SK-N-SH (cell line): ENCODE measurements around the gene BCAR3. TPM values are rescaled to one million over a fixed set of nuclear protein-coding genes. Genes with fewer than 3 reads are reported as not detected.

Experiments used
- CTCF ChIA-PET: fragments of 300-600, 350-600 bp; formaldehyde crosslinking; extraction: SDS; loops from one replicate; lab custom pipeline; 2021; lab: Yijun Ruan, JAX
- POLR2A ChIA-PET: fragments of 350-600 bp; sonication (Branson Sonifier 250); formaldehyde crosslinking; extraction: SDS; loops from one replicate; lab custom pipeline; 2020; ENCODE audit warnings: antibody characterized with exemption, inconsistent platforms; lab: Yijun Ruan, JAX
- DNase-seq: peaks from one replicate; pipeline ENCODE4 v3.0.0; 2012
- H2AFZ ChIP-seq: fragments of 200-600 bp; sonication (generic); 2 replicates; pipeline ENCODE4 v1.8.1; 2016; ENCODE audit warnings: antibody characterized with exemption, mild to moderate bottlenecking, low read depth
- H3F3A ChIP-seq: fragments of 200-600 bp; sonication (generic); replicated peaks from 2 replicates; pipeline ENCODE3; 2016; ENCODE audit warnings: antibody characterized with exemption, mild to moderate bottlenecking; ENCODE audit not compliant: insufficient read depth
- H3K27ac ChIP-seq, 2 experiments: fragments of 200-500 bp in 1 of 2; fragments of 200-600 bp in 1 of 2; sonication (Bioruptor generic) in 1 of 2; sonication (generic), shearing (Covaris generic) in 1 of 2; 2 replicates each; pipeline versions ENCODE4 v1.5.1 to v1.6.1; 2014 to 2016; ENCODE audit warnings: low read depth in 2 of 2, inconsistent platforms in 1 of 2, low read length in 1 of 2, mild to moderate bottlenecking in 1 of 2, mixed read lengths in 1 of 2
- H3K27me3 ChIP-seq: fragments of 200-600 bp; sonication (generic), shearing (Covaris generic); 2 replicates; pipeline ENCODE4 v1.6.1; 2016; ENCODE audit warnings: mixed run types; ENCODE audit not compliant: insufficient read depth
- H3K36me3 ChIP-seq, 2 experiments: fragments of 200-500 bp in 1 of 2; fragments of 200-600 bp in 1 of 2; sonication (Bioruptor generic) in 1 of 2; sonication (generic) in 1 of 2; replicated peaks in 1 of 2; 2 replicates each; pipeline versions ENCODE3 to v1.5.1; 2014 to 2016; ENCODE audit warnings: low read length in 1 of 2, mild to moderate bottlenecking in 1 of 2; ENCODE audit not compliant: insufficient read depth in 2 of 2, control insufficient read depth in 1 of 2
- H3K4me1 ChIP-seq, 2 experiments: fragments of 200-500 bp in 1 of 2; fragments of 200-600 bp in 1 of 2; sonication (Bioruptor generic) in 1 of 2; sonication (generic), shearing (Covaris generic) in 1 of 2; 2 replicates each; pipeline versions ENCODE4 v1.5.1 to v1.6.1; 2014 to 2016; ENCODE audit warnings: low read depth in 1 of 2, low read length in 1 of 2, mixed run types in 1 of 2; ENCODE audit not compliant: insufficient read depth in 2 of 2, control insufficient read depth in 1 of 2
- H3K4me2 ChIP-seq: fragments of 200-600 bp; sonication (generic), shearing (Covaris generic); 2 replicates; pipeline ENCODE4 v1.6.1; 2017; ENCODE audit warnings: mixed run types
- H3K4me3 ChIP-seq, 2 experiments: fragments of 200-500 bp in 1 of 2; fragments of 200-600 bp in 1 of 2; sonication (Bioruptor generic) in 1 of 2; sonication (generic), shearing (Covaris generic) in 1 of 2; 2 replicates each; pipeline versions ENCODE4 v1.5.1 to v1.8.1; 2014 to 2016; ENCODE audit warnings: low read depth in 2 of 2, inconsistent platforms in 1 of 2, low read length in 1 of 2, mild to moderate bottlenecking in 1 of 2, mixed read lengths in 1 of 2, moderate library complexity in 1 of 2
- H3K79me2 ChIP-seq: fragments of 200-600 bp; sonication (generic); 2 replicates; pipeline ENCODE4 v1.8.1; 2017; ENCODE audit warnings: mild to moderate bottlenecking; ENCODE audit not compliant: insufficient read depth
- H3K9ac ChIP-seq: fragments of 200-600 bp; sonication (generic); 2 replicates; pipeline ENCODE4 v1.6.1; 2017; ENCODE audit warnings: mixed run types
- H3K9me2 ChIP-seq: fragments of 200-600 bp; sonication (generic); 2 replicates; pipeline ENCODE4 v1.6.1; 2017; ENCODE audit warnings: mixed run types
- H3K9me3 ChIP-seq: fragments of 200-600 bp; sonication (generic); 2 replicates; pipeline ENCODE4 v1.6.1; 2017; ENCODE audit warnings: mixed run types, mild to moderate bottlenecking, moderate library complexity
- H4K20me1 ChIP-seq: fragments of 200-600 bp; sonication (generic); 2 replicates; pipeline ENCODE4 v1.6.1; 2017; ENCODE audit warnings: mild to moderate bottlenecking, mixed run types; ENCODE audit not compliant: insufficient read depth
- CHD2 ChIP-seq: fragments of 150-350 bp; IDR thresholded peaks from 2 replicates; pipeline ENCODE4 v1.6.1; 2018; ENCODE audit warnings: low read length; ENCODE audit not compliant: partially characterized antibody
- ELF1 ChIP-seq: IDR thresholded peaks from 2 replicates; pipeline ENCODE4 v1.4.0; 2012
- EP300 ChIP-seq, 2 experiments: IDR thresholded peaks; 2 replicates each; pipeline versions ENCODE4 v1.4.0 to v1.6.1; 2012; ENCODE audit warnings: borderline replicate concordance in 1 of 2, low read depth in 1 of 2, low read length in 1 of 2
- EZH2phosphoT487 ChIP-seq: fragments of 200-600 bp; sonication (generic); IDR thresholded peaks from 2 replicates; pipeline ENCODE4 v1.6.1; 2017; ENCODE audit warnings: low read depth, mixed run types, mild to moderate bottlenecking, antibody characterized with exemption, moderate library complexity, borderline replicate concordance
- NFIC ChIP-seq: IDR thresholded peaks from 2 replicates; pipeline ENCODE4 v1.4.0; 2012; ENCODE audit warnings: borderline replicate concordance
- NRF1 ChIP-seq: IDR thresholded peaks from 2 replicates; pipeline ENCODE4 v1.6.1; 2012; ENCODE audit warnings: low read depth, mild to moderate bottlenecking, low read length
- RAD21 ChIP-seq: IDR thresholded peaks from 2 replicates; pipeline ENCODE4 v1.6.1; 2012; ENCODE audit warnings: mild to moderate bottlenecking, low read length
- RXRA ChIP-seq: IDR thresholded peaks from 2 replicates; pipeline ENCODE4 v1.4.0; 2012; ENCODE audit warnings: low read depth, mild to moderate bottlenecking, borderline replicate concordance
- SIN3A ChIP-seq: IDR thresholded peaks from 2 replicates; pipeline ENCODE4 v1.6.1; 2012; ENCODE audit warnings: low read depth, mild to moderate bottlenecking, low read length, moderate library complexity, borderline replicate concordance
- SMC3 ChIP-seq: IDR thresholded peaks from 2 replicates; pipeline ENCODE4 v1.6.1; 2012; ENCODE audit warnings: low read depth, low read length, improper control_type of control experiment
- TCF12 ChIP-seq: IDR thresholded peaks from 2 replicates; pipeline ENCODE4 v1.4.0; 2012
- TEAD4 ChIP-seq: IDR thresholded peaks from 2 replicates; pipeline ENCODE4 v1.4.0; 2012; ENCODE audit warnings: mild to moderate bottlenecking, borderline replicate concordance; ENCODE audit not compliant: insufficient read depth
- YY1 ChIP-seq: IDR thresholded peaks from 2 replicates; pipeline ENCODE4 v1.4.0; 2012; ENCODE audit warnings: low read depth, mild to moderate bottlenecking
- WGBS: methylation state at CpG from one replicate; pipeline ENCODE4 v1.1.6; 2017; ENCODE audit warnings: low lambda C conversion rate; 5-methylcytosine and 5-hydroxymethylcytosine counted together
- polyA plus RNA-seq, 3 experiments: library from polyadenylated mRNA; depleted of rRNA; stranded (reverse); fragments of >200 nt; gene quantifications; 2 replicates each; pipeline ENCODE4 v1.2.3, GENCODE V29; 2012
- TF ChIP-seq, protein P1 (sequence below): IDR thresholded peaks from 2 replicates; pipeline ENCODE4 v1.4.0; 2012; ENCODE audit warnings: low read depth
- TF ChIP-seq, protein P2 (sequence below): IDR thresholded peaks from 2 replicates; pipeline ENCODE4; 2012
- TF ChIP-seq, protein P3 (sequence below): fragments of 200-600 bp; sonication (generic); IDR thresholded peaks from 2 replicates; pipeline ENCODE4 v1.6.1; 2017; ENCODE audit warnings: antibody characterized with exemption, mild to moderate bottlenecking, moderate library complexity
- TF ChIP-seq, protein P4 (sequence below): IDR thresholded peaks from 2 replicates; pipeline ENCODE4 v1.6.1; 2012; ENCODE audit warnings: mild to moderate bottlenecking, low read depth, low read length, moderate library complexity

Gene BCAR3
- polyA plus RNA-seq, 1 of the 3 experiments (the other 2 are of a cell fraction) = 58.4 TPM

DNA sequence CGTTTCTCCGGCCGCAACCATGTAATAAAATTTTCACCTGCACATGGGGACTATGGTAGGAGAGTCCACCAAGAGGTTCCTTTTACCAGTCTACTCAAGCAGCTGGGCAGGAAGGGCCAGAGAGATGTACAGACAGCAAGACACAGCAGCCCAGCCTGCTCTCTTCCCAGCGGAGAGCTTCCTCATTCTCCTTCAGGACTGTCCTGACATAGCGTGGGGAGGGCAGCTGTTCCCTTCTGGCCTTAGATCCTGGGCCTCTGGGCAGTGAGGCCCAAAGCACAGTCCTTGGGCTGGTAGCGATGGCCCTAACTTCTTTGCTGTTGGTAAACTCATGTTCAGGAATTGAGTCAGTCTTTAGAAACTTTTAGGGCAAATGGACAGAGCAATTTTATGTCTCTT lies 89.1 kb downstream of the BCAR3 start:
- no peak overlapping the region for H3K9ac ChIP-seq
- no peaks in the 10 kb centered on the region for H3K9me2 ChIP-seq
- CTCF ChIA-PET = interaction anchor here (0.8 to 2.2 kb wide), 5 partner anchors 16 to 288 kb away, joined by 3 to 7 read pairs (median 5); no protein-coding TSS in a partner anchor
- peaks cover 88% of the 10 kb centered on the region for H4K20me1 ChIP-seq
- peak overlapping the region; percentile 36 to 71; a peak in 3 of 4 replicates for H3K27ac ChIP-seq
- peaks cover 30 to 56% of the 10 kb centered on the region in 2 experiments for H3K4me1 ChIP-seq
- H3K9me3 ChIP-seq = no peaks in the 10 kb centered on the region
- peaks cover 22% of the 10 kb centered on the region for H3F3A ChIP-seq
- H3K4me3 ChIP-seq = no peak overlapping the region
- 96% methylated on average over 6 of the region's 6 CpGs for WGBS
- H3K27me3 ChIP-seq = no peaks in the 10 kb centered on the region
- H3K79me2 ChIP-seq = peaks cover 100% of the 10 kb centered on the region
- no peak overlapping the region for H3K4me2 ChIP-seq
- POLR2A ChIA-PET = interaction anchor here (2.5 kb wide), 1 partner anchor 16 kb away, joined by 8 read pairs; no protein-coding TSS in a partner anchor
- DNase-seq = no peak
- peaks cover 39 to 42% of the 10 kb centered on the region in 2 experiments for H3K36me3 ChIP-seq
- H2AFZ ChIP-seq = no peak overlapping the region
- TF ChIP-seq, protein P1, sequence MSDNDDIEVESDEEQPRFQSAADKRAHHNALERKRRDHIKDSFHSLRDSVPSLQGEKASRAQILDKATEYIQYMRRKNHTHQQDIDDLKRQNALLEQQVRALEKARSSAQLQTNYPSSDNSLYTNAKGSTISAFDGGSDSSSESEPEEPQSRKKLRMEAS = no peak
- TF ChIP-seq, protein P2, sequence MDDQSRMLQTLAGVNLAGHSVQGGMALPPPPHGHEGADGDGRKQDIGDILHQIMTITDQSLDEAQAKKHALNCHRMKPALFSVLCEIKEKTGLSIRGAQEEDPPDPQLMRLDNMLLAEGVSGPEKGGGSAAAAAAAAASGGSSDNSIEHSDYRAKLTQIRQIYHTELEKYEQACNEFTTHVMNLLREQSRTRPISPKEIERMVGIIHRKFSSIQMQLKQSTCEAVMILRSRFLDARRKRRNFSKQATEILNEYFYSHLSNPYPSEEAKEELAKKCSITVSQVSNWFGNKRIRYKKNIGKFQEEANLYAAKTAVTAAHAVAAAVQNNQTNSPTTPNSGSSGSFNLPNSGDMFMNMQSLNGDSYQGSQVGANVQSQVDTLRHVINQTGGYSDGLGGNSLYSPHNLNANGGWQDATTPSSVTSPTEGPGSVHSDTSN = no peak
- TF ChIP-seq CHD2 (no peak), EZH2phosphoT487 (no peak), SMC3 (no peak), EP300 (IDR thresholded peaks at IDR 0.05; ENCODE audit: borderline replicate concordance in 1 of 2, low read depth in 1 of 2, low read length in 1 of 2) (no peak)
- TF ChIP-seq, protein P3, sequence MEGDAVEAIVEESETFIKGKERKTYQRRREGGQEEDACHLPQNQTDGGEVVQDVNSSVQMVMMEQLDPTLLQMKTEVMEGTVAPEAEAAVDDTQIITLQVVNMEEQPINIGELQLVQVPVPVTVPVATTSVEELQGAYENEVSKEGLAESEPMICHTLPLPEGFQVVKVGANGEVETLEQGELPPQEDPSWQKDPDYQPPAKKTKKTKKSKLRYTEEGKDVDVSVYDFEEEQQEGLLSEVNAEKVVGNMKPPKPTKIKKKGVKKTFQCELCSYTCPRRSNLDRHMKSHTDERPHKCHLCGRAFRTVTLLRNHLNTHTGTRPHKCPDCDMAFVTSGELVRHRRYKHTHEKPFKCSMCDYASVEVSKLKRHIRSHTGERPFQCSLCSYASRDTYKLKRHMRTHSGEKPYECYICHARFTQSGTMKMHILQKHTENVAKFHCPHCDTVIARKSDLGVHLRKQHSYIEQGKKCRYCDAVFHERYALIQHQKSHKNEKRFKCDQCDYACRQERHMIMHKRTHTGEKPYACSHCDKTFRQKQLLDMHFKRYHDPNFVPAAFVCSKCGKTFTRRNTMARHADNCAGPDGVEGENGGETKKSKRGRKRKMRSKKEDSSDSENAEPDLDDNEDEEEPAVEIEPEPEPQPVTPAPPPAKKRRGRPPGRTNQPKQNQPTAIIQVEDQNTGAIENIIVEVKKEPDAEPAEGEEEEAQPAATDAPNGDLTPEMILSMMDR = no peak

DNA sequence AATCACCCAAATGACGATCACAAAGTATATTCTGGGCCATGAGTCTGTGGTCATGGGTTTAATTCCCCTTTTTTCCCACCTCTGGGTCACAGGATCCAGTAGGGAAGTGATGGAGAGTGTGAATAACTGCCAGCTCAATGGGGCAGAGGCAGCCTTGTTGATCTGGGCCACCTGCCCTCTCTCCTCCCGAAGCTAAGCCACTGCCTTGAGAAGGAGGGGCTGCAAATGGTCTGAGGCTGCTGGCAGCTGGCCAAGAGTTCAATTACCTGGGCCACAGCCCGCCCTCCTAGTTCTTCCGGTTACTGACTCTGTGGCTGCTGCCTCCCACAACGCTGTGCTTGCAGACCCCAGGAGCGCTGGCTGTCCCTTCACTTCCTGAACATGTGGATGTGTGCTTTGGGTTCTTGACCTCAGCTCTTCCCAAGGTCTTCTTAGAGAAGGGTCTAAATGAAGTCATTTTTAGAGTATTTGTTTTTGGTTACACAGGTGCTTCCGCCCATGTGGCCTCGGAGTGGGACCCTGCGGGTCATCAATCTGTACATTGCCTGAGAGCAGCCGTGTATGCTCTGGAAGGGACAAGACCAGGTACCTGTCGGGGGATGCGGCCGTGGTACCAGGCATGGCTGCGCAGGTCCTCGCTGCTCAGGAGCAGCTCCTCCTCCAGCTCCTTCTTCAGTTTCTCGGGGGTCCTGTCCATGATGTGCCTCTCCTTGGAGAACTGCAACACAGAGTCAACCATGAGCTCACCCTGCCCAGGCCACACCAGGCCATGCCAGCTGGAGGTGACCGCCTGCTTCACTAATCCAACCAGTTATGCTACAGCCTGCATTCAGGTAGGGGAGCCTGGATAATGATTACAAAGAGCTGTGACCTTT lies 89.7 kb downstream of the BCAR3 start:
- no peak overlapping the region for H2AFZ ChIP-seq
- ChIA-PET CTCF (interaction anchor here (0.8 to 2.2 kb wide), 4 partner anchors 16 to 252 kb away, joined by 3 to 7 read pairs (median 5); no protein-coding TSS in a partner anchor), POLR2A (interaction anchor here (2.5 kb wide), 1 partner anchor 16 kb away, joined by 8 read pairs; no protein-coding TSS in a partner anchor)
- H3K27ac ChIP-seq = peak overlapping the region; percentile 38 to 71; a peak in 3 of 4 replicates
- H3K4me3 ChIP-seq = no peak overlapping the region
- 62% methylated on average over 9 of the region's 17 CpGs for WGBS
- no peaks in the 10 kb centered on the region for H3K27me3 ChIP-seq
- H3K9ac ChIP-seq = no peak overlapping the region
- H3K4me2 ChIP-seq = 0 out of 2 replicates have a peak overlapping the region, but pooled peaks have one; percentile 12
- H3K79me2 ChIP-seq = peaks cover 99% of the 10 kb centered on the region
- H3K9me2 ChIP-seq = no peaks in the 10 kb centered on the region
- peaks cover 26% of the 10 kb centered on the region for H3F3A ChIP-seq
- peaks cover 82% of the 10 kb centered on the region for H4K20me1 ChIP-seq
- peaks cover 40 to 48% of the 10 kb centered on the region in 2 experiments for H3K36me3 ChIP-seq
- H3K9me3 ChIP-seq = no peaks in the 10 kb centered on the region
- peak; percentile 85 for DNase-seq
- peaks cover 30 to 50% of the 10 kb centered on the region in 2 experiments for H3K4me1 ChIP-seq
- 0 out of 2 replicates have a peak, but pooled peaks have one; percentile 18 for TF ChIP-seq RAD21
- TF ChIP-seq, protein P4, sequence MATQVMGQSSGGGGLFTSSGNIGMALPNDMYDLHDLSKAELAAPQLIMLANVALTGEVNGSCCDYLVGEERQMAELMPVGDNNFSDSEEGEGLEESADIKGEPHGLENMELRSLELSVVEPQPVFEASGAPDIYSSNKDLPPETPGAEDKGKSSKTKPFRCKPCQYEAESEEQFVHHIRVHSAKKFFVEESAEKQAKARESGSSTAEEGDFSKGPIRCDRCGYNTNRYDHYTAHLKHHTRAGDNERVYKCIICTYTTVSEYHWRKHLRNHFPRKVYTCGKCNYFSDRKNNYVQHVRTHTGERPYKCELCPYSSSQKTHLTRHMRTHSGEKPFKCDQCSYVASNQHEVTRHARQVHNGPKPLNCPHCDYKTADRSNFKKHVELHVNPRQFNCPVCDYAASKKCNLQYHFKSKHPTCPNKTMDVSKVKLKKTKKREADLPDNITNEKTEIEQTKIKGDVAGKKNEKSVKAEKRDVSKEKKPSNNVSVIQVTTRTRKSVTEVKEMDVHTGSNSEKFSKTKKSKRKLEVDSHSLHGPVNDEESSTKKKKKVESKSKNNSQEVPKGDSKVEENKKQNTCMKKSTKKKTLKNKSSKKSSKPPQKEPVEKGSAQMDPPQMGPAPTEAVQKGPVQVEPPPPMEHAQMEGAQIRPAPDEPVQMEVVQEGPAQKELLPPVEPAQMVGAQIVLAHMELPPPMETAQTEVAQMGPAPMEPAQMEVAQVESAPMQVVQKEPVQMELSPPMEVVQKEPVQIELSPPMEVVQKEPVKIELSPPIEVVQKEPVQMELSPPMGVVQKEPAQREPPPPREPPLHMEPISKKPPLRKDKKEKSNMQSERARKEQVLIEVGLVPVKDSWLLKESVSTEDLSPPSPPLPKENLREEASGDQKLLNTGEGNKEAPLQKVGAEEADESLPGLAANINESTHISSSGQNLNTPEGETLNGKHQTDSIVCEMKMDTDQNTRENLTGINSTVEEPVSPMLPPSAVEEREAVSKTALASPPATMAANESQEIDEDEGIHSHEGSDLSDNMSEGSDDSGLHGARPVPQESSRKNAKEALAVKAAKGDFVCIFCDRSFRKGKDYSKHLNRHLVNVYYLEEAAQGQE = no peak
- TF ChIP-seq RXRA = no peak
- no peak for TF ChIP-seq ELF1
- peak; percentile 20 for TF ChIP-seq CHD2
- no peak for TF ChIP-seq SIN3A
- no peak for TF ChIP-seq TEAD4
- TF ChIP-seq, protein P2 = no peak
- TF ChIP-seq YY1 = no peak
- TF ChIP-seq NFIC = peak; percentile 84
- peak; percentile 11; the same call in 1 of the 2 replicates for TF ChIP-seq TCF12
- TF ChIP-seq NRF1 = no peak
